ENCODE results near the gene TACC2.

DNA sequence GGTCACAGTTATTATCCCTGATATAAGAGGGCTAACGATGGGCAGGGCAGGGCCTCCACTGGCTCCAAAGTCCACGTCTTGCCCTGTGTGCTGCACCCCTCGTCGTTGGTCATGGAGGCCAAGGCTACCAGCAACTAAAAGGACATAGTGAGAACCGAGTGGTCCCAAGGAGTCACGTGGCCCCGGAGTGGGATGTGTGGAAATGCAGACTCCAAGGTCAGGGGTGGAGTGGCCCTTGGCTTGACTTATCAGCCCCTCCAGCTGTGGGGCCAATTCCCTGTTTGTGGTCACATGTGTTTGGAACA is 312.8 kb downstream of the TACC2 start:
- no peak for TF ChIP-seq CHD2 (IDR thresholded peaks at IDR 0.05; ENCODE audit: low read depth, low read length)
- TF ChIP-seq BACH1 (tag; IDR thresholded peaks at IDR 0.05): no peak
